ENCODE results near the gene OTOS.

OTOS gene
- 0 to 0.22 (median 0) reads per million in 17 experiments for total RNA-seq

GRCh38 chr2:240140511-240140910, at the start of gene OTOS:
Gene OTOS, minus strand, starts transcription at chr2:240140658. Its CDS starts 332 bp downstream, at chr2:240140326.
- DNase-seq = no peak

- DNase-seq = no peak
These were observed 49.2 kb upstream of the OTOS start for GRCh38 chr2:240189686-240190085.

- DNase-seq = no peak
These were observed 47.6 kb upstream of the OTOS start for GRCh38 chr2:240187989-240188590.

- no peak for DNase-seq
These were observed 45.8 kb upstream of the OTOS start for GRCh38 chr2:240186191-240186725.

DNA sequence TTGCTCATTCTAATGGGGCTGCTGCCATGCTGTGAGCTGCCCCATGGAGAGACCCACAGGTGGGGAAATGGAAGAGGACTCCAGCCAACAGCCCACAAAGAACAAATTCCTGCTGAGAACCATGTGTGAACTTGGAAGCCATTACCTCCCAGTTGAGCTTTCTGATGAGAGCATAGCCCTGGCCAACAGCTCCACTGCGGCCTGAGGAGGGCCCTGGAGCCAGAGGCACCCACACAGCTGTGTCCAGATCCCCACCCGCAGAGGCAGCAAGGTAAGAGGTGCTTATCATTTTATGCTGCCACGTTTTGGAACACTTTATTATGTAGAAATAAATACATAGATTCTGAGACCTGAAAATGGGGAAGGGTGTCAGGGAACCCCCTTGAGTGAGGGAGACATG, 44.2 kb upstream of the OTOS start:
- DNase-seq = no peak

DNA sequence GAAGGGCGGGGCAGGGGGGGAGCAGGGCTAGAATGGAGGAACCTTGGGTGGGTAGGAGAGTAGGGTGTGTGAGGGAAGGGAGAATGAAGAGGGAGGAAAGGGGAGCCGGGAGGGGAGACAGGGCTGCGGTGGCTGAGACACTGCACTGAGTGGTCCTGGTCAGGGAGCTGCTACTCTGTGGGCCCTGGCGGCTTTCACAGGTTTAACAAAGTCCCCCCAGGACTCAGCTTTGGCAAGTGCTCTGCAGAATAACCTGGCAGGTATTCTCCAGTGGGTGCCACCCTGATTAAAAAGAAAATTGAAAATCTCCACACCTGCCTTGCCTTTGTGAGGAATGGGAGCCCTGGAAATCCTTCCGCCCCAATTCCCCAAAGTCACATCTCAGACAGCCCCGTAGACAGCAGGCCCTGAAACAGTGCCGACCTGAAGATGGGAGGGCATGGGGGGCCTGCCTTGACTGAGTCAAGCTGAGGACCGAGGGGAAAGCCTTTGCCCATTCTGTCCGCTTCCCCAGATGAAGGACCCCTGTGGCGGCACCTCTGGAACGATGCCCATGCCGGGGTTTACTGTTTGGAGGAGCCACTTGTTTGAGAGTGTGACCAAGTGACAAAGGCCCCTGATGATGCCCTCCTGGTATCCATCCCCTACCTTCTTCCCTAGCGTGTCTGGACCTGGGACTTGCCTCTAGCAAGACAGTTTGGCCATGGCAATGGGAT, 43.6 kb upstream of the OTOS start:
- DNase-seq = no peak

DNA sequence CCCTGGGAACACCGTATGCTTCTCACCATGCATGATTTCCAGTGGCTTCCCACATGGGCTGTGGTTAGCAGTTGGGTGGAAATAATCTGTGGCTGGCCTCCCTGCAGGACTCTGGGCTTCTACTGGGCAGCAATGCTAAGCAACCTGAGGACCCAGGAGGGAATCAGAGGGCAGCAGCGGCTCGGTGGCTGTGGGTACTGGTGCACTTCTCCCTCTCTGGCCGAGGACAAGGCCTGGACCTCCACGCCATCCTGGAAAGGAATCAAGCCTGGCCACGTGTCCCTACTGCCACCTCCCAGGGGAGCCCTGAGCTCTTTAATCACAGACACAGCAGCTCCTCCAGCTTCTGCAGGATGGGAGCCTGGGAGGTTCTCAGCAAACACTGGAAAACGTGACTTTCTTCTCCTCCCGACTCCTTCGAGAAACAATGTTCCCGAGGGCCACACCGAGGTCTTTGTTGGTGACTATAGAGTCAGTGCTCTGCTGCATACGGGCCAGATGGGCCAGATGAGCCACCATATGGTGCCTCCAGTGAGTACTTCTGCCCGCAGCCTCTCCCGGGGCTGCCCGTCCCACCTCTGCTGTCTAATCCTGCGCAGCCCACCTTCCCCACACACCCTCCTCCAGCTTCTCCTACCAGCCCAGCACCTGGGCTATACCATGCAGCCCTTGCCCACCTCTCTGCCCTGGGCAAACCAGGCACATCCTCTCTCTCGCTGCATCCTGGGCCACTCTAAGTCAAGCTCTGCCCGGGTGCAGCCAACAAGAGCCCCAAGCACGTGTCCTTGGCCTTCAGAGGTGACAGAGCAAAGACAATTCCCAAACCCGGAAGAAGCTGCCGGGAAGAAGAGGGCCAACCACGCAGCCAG, 42.8 kb upstream of the OTOS start:
- DNase-seq = no peak

GRCh38 chr2:240182476-240182875, 42.0 kb upstream of the OTOS start:
- DNase-seq = no peak

DNA sequence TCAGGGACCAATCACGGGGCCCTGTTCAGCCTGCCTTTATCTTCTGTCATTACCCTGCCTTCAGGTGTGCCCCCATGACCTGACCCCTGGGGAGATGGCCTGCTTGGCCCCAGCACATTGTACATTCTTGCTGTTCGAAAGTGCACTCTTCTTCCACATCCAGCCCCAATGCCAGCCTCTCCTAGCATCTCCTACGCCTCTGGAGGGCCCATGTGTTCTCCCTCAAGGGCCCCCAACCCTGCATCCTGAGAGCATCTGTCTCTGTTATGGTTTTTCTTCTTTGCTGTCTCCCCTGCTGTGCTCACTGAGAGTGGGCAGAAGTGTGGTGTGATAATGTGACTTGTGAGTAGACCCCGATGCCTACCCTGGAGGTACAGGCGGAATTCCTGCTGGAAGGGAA, 41.5 kb upstream of the OTOS start:
- no peak for DNase-seq

GRCh38 chr2:240179941-240180666, 39.6 kb upstream of the OTOS start:
- no peak for DNase-seq

- DNase-seq = no peak
These were observed 38.8 kb upstream of the OTOS start for GRCh38 chr2:240179186-240179815.

GRCh38 chr2:240178564-240178963, 38.1 kb upstream of the OTOS start:
- DNase-seq = no peak

DNA sequence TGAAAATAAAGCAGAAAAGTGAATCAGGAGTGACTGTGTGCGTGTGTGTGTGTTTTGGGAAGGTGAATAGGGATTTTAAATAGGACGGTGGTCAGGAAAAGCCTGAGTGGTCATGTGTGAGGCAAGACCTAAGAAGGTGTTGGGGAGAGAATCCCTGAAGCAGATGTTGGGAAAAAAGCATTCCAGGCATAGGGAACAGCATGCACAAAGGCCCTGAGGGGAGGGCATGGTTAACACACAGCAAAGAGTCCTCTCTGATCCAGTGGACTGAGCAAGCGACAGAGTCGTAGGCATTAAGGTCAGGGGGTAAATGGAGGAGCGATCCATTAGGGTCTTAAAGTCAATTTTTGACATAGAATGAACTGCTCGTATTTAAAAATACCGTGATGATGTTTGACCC, 34.0 kb upstream of the OTOS start:
- DNase-seq = no peak

DNA sequence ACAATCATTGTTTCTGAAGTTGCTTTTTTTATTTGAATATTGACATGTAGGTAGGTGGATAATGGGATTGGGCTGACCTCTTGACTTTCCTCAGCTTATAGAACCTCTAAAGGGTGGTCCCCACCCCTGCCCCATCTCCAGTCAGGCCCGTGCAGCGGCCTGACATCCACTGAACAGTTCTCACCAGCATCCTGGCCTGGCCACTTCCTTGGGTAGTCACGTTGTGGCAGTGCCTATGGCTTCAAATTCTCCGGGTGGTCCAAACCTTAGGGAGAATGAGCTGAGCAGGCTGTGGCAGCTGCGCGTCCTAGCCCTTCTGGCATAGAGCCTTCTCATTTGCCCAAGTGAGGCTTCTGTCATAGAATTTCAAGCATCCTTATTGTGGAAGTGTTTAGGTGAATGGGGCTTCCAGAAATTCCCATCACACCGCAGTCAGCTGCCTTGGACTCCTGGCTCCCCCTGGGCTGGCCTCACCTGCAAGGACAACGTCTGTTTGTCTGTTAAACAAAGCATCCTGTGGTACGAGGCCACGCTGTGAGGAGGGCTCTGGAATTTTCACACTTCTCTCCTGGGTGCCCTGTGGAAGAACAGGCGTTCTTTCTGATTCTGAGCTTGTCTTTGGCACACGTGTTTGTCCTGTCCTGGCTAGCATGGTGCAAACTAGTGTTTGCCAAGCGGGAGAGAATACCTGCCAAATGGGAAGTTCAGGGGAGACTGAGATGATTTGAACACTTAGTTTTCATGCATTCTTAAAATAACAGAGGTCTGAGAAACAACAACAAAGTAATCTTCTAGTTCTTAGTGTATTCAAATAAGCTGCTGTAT, 31.8 kb upstream of the OTOS start:
- no peak for DNase-seq

DNA sequence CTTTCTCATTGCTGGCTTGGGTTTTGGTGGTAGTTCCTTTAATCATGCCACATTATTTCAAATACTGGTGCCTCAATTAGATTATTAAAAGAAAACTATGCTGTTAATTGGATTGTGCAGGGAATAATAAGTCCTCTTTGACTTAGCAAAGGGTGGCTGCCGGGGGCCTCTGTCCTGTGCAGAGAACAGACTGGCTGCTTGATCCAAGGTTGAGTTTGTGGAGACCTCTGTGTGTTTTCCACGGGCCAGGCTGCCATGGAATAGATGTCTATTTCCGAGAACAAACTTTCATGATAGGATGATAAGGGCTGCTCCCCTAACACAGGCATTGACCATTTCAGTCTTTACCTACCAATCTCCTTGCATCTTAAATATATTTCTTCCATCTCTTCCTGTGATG, 30.4 kb upstream of the OTOS start:
- no peak for DNase-seq

DNA sequence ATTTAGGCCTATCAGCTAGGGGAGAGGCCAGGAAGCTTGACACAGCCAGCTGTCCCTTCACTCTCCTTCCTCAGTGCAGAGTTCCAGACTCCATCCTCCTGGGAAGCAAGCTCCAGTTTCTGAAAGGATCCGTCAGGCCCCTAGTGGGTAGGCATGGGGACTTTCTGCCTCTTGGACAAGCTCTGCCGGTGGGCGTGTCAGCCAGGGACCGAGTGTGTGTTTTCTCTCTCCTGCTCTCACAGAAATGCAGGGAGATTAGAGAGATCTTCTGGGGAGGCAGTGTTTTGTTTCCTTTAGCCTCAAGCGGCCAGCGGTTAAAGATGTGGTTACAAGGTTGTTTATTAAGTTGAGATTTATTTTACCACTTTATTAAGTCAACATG, 29.9 kb upstream of the OTOS start:
- no peak for DNase-seq

DNA sequence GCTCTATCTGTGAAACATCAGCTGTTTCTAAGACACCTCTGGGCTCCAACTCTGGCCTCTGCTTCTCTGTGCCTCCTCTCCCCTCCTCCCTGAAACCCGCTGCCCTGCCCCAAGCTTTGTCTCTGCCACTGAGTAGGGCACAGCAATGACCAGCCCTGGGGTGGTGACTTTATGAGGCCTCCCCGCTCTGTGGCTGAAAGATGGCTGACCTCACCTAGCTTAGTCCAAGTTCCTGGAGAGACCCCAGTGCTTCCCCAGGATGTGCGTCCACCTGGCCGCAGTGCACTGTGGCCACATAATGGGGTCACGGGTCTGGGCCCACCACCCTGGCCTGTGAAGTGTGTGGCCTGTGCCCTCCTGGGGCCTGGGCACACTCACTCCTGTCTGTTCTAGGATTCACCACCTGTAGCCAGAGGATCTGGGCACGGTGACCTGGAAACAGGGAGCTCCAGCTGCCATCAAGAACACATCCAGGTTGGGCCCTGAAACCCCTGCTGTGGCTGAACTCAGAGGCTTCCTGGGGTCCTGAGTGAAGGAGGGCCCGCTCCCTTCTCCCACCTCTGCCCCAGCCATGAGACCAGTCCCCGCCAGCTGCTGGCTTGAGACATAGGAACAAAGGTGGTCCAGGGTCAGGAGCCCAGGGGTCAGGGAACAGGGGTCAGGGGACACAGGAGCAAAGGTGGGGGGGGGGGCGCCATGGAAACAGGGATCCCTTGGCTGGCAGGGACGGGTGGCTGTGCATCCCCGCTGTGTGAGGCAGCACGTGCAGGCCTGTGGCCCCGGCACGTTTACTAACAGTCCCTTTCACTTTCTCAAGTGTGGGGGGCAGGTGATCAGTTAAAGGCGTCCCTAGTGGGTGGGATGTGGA, 29.3 kb upstream of the OTOS start:
- DNase-seq = no peak

- DNase-seq = no peak
These were observed 28.3 kb upstream of the OTOS start for GRCh38 chr2:240168546-240169361.

GRCh38 chr2:240168041-240168440, 27.6 kb upstream of the OTOS start:
- no peak for DNase-seq

DNA sequence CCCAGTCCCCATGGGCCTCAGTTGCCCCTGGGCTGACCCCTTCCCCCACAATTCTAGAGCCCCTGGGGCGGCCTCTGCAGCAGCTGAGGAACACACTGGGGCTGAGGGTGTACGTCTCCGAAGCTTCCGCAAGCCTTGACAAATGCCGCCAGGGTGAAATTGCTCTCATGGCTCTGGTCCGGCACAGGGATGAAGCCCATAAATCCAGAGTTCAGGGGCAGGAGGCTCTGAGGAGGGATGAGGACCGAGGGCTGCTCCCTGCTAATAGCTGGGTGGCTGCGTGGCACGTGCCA, 27.1 kb upstream of the OTOS start:
- no peak for DNase-seq
